ENCODE data around the gene AMH.
"Not testable (repeated sequence)": the region's sequence is repeated elsewhere in the genome, so short reads cannot be mapped to it uniquely, and the experiment has no call there.

Gene AMH

GRCh38 chr19:2280633-2281264 is 31.6 kb downstream of the AMH start:
- Histone ChIP-seq H4K8ac (ENCODE audit: low read depth, low read length) (no peak overlapping the region), H2BK120ac (ENCODE audit: low read depth, low read length) (no peak overlapping the region), H3K4ac (ENCODE audit: low read length) (no peak overlapping the region), H3K4me2 (ENCODE audit: insufficient read depth, low read length, poor library complexity, severe bottlenecking) (no peak overlapping the region), H2BK5ac (ENCODE audit: low read length) (no peak overlapping the region), H3K79me1 (ENCODE audit: low read depth, low read length) (peaks cover 3% of the 10 kb centered on the region), H2BK12ac (ENCODE audit: low read length) (no peak overlapping the region), H2AK5ac (ENCODE audit: low read depth, low read length) (no peak overlapping the region), H3K23ac (ENCODE audit: low read depth, low read length, poor library complexity) (peak overlapping the region; percentile 55), H3K36me3 (replicated peaks in 1 of 2; ENCODE audit: control insufficient read depth in 2 of 2, insufficient read depth in 2 of 2, low read length in 2 of 2) (no peaks in the 10 kb centered on the region), H3K4me3 (ENCODE audit: low read length in 2 of 2) (no peak overlapping the region), H3K27ac (replicated peaks; ENCODE audit: low read length) (no peak overlapping the region), H2AFZ (ENCODE audit: low read length) (no peak overlapping the region), H4K91ac (ENCODE audit: low read depth, low read length, poor library complexity) (no peak overlapping the region), H3K9me3 (replicated peaks in 1 of 2; ENCODE audit: control insufficient read depth in 2 of 2, insufficient read depth in 1 of 2, low read depth in 1 of 2, low read length in 2 of 2) (no peaks in the 10 kb centered on the region), H3K14ac (ENCODE audit: low read length) (no peak overlapping the region), H3K4me1 (ENCODE audit: control insufficient read depth in 2 of 2, insufficient read depth in 1 of 2, low read depth in 1 of 2, low read length in 2 of 2) (peaks cover 3 to 8% of the 10 kb centered on the region in 2 donors), H3K27me3 (ENCODE audit: control insufficient read depth in 3 of 3, insufficient read depth in 3 of 3, low read depth in 1 of 3, low read length in 3 of 3) (peaks cover 0 to 18% (median 0%) of the 10 kb centered on the region in 3 experiments), H3K9ac (ENCODE audit: low read depth, low read length, poor library complexity) (no peak overlapping the region), H2BK15ac (ENCODE audit: low read length) (no peak overlapping the region), H3K18ac (ENCODE audit: low read length) (no peak overlapping the region)
- no peak for DNase-seq (ENCODE audit: low spot score)
- WGBS, 2 donors (ENCODE audit: extremely low coverage in 2 of 2, insufficient read length in 2 of 2, insufficient replicate concordance in 1 of 2), result no CpG with 5 or more reads among the region's 26 CpGs

GRCh38 chr19:2281265-2282061 is 32.3 kb downstream of the AMH start:
- H3K27ac ChIP-seq (replicated peaks; ENCODE audit: low read length), result not testable (repeated sequence)
- H2AK5ac ChIP-seq (ENCODE audit: low read depth, low read length), result peak overlapping the region; percentile 76

GRCh38 chr19:2282062-2282861 is 33.1 kb downstream of the AMH start, which contains the start of gene PEAK3:
TSS of gene PEAK3 (minus strand) at chr19:2282175. CDS start at chr19:2280931, 1,244 bp downstream.
- Histone ChIP-seq H2AFZ (ENCODE audit: low read length) (peak within 1 kb of the TSS; percentile 84), H3K4me3 (ENCODE audit: low read length in 2 of 2) (peak within 1 kb of the TSS in 1 of 2 donors; percentile 34), H3K9ac (ENCODE audit: low read depth, low read length, poor library complexity) (peak within 1 kb of the TSS; percentile 44), H3K4ac (ENCODE audit: low read length) (no peak within 1 kb of the TSS), H3K14ac (ENCODE audit: low read length) (no peak within 1 kb of the TSS), H3K18ac (ENCODE audit: low read length) (peak within 1 kb of the TSS; percentile 71), H3K79me1 (ENCODE audit: low read depth, low read length) (peaks cover 1% of the 10 kb centered on the region), H3K27ac (replicated peaks; ENCODE audit: low read length) (no peak within 1 kb of the TSS), H2BK15ac (ENCODE audit: low read length) (no peak within 1 kb of the TSS), H3K27me3 (ENCODE audit: control insufficient read depth in 3 of 3, insufficient read depth in 3 of 3, low read depth in 1 of 3, low read length in 3 of 3) (peaks cover 0 to 26% (median 0%) of the 10 kb centered on the region in 3 experiments), H4K91ac (ENCODE audit: low read depth, low read length, poor library complexity) (no peak within 1 kb of the TSS), H4K8ac (ENCODE audit: low read depth, low read length) (peak within 1 kb of the TSS; percentile 17), H3K36me3 (replicated peaks in 1 of 2; ENCODE audit: control insufficient read depth in 2 of 2, insufficient read depth in 2 of 2, low read length in 2 of 2) (no peaks in the 10 kb centered on the region), H3K9me3 (replicated peaks in 1 of 2; ENCODE audit: control insufficient read depth in 2 of 2, insufficient read depth in 1 of 2, low read depth in 1 of 2, low read length in 2 of 2) (no peaks in the 10 kb centered on the region), H3K4me2 (ENCODE audit: insufficient read depth, low read length, poor library complexity, severe bottlenecking) (peak within 1 kb of the TSS; percentile 67), H3K23ac (ENCODE audit: low read depth, low read length, poor library complexity) (no peak within 1 kb of the TSS), H2AK5ac (ENCODE audit: low read depth, low read length) (peak within 1 kb of the TSS; percentile 76), H2BK5ac (ENCODE audit: low read length) (peak within 1 kb of the TSS; percentile 48), H2BK12ac (ENCODE audit: low read length) (no peak within 1 kb of the TSS), H3K4me1 (ENCODE audit: control insufficient read depth in 2 of 2, insufficient read depth in 1 of 2, low read depth in 1 of 2, low read length in 2 of 2) (peaks cover 3 to 8% of the 10 kb centered on the region in 2 donors), H2BK120ac (ENCODE audit: low read depth, low read length) (no peak within 1 kb of the TSS)
- WGBS, 2 donors (ENCODE audit: extremely low coverage in 2 of 2, insufficient read length in 2 of 2, insufficient replicate concordance in 1 of 2), result no CpG with 5 or more reads among the region's 41 CpGs
- DNase-seq (ENCODE audit: low spot score), result no peak

More at GRCh38 chr19:2281265-2282061, 32.3 kb downstream of the AMH start:
- not testable (repeated sequence) for H3K4ac ChIP-seq (ENCODE audit: low read length); H2BK120ac ChIP-seq (ENCODE audit: low read depth, low read length); H3K23ac ChIP-seq (ENCODE audit: low read depth, low read length, poor library complexity); H3K36me3 ChIP-seq (replicated peaks in 1 of 2; ENCODE audit: control insufficient read depth in 2 of 2, insufficient read depth in 2 of 2, low read length in 2 of 2); H3K9me3 ChIP-seq (replicated peaks in 1 of 2; ENCODE audit: control insufficient read depth in 2 of 2, insufficient read depth in 1 of 2, low read depth in 1 of 2, low read length in 2 of 2); H4K8ac ChIP-seq (ENCODE audit: low read depth, low read length); H4K91ac ChIP-seq (ENCODE audit: low read depth, low read length, poor library complexity); H2BK12ac ChIP-seq (ENCODE audit: low read length); H3K4me1 ChIP-seq (ENCODE audit: control insufficient read depth in 2 of 2, insufficient read depth in 1 of 2, low read depth in 1 of 2, low read length in 2 of 2); H3K79me1 ChIP-seq (ENCODE audit: low read depth, low read length); H3K14ac ChIP-seq (ENCODE audit: low read length); DNase-seq (ENCODE audit: low spot score); H2BK15ac ChIP-seq (ENCODE audit: low read length); H3K9ac ChIP-seq (ENCODE audit: low read depth, low read length, poor library complexity)
- Histone ChIP-seq H3K18ac (ENCODE audit: low read length) (peak overlapping the region; percentile 71), H2AFZ (ENCODE audit: low read length) (peak overlapping the region; percentile 84), H2BK5ac (ENCODE audit: low read length) (peak overlapping the region; percentile 48), H3K4me3 (ENCODE audit: low read length in 2 of 2) (peak overlapping the region in 1 of 2 donors; percentile 34), H3K27me3 (ENCODE audit: control insufficient read depth in 3 of 3, insufficient read depth in 3 of 3, low read depth in 1 of 3, low read length in 3 of 3) (peaks cover 0 to 21% (median 0%) of the 10 kb centered on the region in 3 experiments), H3K4me2 (ENCODE audit: insufficient read depth, low read length, poor library complexity, severe bottlenecking) (peak overlapping the region; percentile 67)
- WGBS, 2 donors (ENCODE audit: extremely low coverage in 2 of 2, insufficient read length in 2 of 2, insufficient replicate concordance in 1 of 2), result no CpG with 5 or more reads among the region's 16 CpGs
